22Rv1 (cell line): ENCODE measurements around the gene STON2.

Experiments
- H3K27ac ChIP-seq: fragments of 450-650 bp; 2 replicates; pipeline ENCODE4 v1.5.1; 2017
- CTCF ChIP-seq: fragments of 450-650 bp; IDR thresholded peaks from 2 replicates; pipeline ENCODE4 v1.5.1; 2017; ENCODE audit warnings: mild to moderate bottlenecking
- ZFX ChIP-seq: fragments of 450-650 bp; IDR thresholded peaks from 2 replicates; pipeline ENCODE4 v1.6.1; 2017; ENCODE audit warnings: antibody characterized with exemption, borderline replicate concordance

STON2 gene

DNA sequence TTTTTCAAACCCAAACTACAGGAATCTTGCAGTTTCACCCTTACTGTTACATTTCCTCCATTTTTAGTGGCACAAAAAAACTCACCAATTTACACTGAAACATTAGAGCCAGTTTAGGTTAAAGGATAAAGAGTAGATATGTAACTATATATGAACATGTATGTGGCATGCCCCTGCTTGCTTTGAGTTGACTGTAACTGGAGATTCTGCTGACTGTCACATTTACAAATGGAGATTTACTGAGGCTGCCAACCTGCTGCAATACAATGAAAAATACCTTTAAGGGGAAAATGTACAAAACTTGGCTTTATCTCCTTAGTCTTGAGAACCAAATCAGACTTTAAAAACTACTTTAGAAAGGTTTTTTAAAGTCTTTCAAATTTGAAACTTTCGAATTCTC is 28.3 kb downstream of the STON2 start:
- TF ChIP-seq CTCF = no peak
- no peak for TF ChIP-seq ZFX
- no peak overlapping the region for H3K27ac ChIP-seq

DNA sequence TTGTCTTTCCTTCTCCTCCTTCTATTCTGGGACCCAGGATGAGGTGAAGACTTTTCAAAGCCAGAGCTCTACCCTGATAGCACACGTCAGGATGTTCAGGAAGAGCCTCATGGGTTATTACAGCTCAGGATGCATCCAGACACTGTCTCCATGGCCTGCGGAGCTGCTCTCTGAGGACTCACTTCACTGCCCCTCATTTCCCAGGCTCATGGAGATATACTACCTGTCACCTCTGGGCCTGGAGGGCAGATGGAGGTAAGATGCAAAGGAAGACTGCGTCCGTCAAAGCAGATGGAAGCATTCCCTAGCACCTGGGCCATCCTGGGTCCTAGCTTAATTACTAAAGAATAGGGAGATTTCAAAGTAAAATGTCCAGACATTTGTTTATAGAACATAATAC is 32.6 kb downstream of the STON2 start:
- TF ChIP-seq ZFX (no peak), CTCF (no peak)
- no peak overlapping the region for H3K27ac ChIP-seq

DNA sequence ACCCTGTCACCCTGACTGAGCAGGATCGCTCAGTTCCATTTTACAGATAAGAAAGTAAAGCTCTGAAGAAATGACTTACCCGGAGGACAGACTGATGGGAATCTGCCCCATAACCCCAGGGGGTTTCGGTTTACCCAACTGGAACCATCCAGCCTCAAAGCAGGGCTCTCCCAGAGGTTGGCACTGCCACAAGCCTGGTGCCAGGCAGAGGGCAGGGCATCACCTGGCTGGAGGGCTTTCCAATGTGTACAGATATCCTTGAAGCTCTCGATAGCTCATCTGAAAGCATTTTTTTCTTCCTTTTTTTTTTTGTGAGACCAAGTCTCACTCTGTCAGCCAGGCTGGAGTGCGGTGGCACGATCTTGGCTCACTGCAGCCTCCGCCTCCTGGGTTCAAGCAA is 33.2 kb downstream of the STON2 start:
- no peak for TF ChIP-seq CTCF
- TF ChIP-seq ZFX = no peak
- no peak overlapping the region for H3K27ac ChIP-seq

GRCh38 chr14:81366214-81366613 is 33.9 kb downstream of the STON2 start:
- H3K27ac ChIP-seq = no peak overlapping the region

DNA sequence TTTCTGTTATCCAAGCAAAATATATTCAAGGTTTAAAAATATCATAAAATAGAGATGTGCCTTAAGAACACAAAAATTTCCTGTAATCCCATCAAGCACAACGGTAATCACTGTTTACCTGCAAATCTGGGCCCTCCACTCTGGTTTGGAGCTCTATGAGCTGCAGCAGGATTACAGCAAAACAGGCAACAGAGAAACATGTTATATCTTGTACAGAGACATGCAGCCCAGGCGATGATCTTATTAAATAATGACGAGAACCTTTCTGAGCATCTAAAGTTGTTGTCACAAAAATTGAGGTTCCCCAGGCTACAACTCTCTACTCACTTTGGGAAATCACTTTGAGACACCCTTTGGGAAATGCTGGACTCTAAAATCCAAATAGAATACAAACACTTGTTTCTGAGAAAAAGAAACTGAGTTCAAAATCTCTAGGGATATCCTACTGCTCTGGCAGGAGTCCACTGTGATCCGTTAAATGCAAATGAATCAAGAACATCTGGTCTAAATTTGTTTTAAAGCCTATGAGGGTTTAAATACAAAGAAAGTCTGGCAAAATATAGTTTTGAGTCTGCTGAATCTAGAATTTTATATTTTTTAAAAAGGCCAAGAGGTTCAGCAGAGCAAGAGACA is 36.3 kb downstream of the STON2 start:
- H3K27ac ChIP-seq = no peak overlapping the region
- no peak for TF ChIP-seq CTCF
- TF ChIP-seq ZFX = no peak

More at GRCh38 chr14:81366214-81366613, 33.9 kb downstream of the STON2 start:
- TF ChIP-seq CTCF (no peak), ZFX (no peak)

- no peak for TF ChIP-seq ZFX
- no peak for TF ChIP-seq CTCF
- no peak overlapping the region for H3K27ac ChIP-seq
These were observed 46.3 kb downstream of the STON2 start for GRCh38 chr14:81353691-81354323.

GRCh38 chr14:81352413-81352812 is 47.7 kb downstream of the STON2 start:
- TF ChIP-seq ZFX (no peak), CTCF (no peak)

More at GRCh38 chr14:81352413-81352812, 47.7 kb downstream of the STON2 start:
- H3K27ac ChIP-seq = no peak overlapping the region
